ENCODE results near the gene PANK1. TPM values are rescaled to one million over a fixed set of nuclear protein-coding genes. Genes with fewer than 3 reads are reported as not detected.

The PANK1 gene
- total and polyA plus RNA-seq, 2 of the 4 experiments (the other 2 are of a cell fraction), result 3.0 to 8.8 TPM

DNA sequence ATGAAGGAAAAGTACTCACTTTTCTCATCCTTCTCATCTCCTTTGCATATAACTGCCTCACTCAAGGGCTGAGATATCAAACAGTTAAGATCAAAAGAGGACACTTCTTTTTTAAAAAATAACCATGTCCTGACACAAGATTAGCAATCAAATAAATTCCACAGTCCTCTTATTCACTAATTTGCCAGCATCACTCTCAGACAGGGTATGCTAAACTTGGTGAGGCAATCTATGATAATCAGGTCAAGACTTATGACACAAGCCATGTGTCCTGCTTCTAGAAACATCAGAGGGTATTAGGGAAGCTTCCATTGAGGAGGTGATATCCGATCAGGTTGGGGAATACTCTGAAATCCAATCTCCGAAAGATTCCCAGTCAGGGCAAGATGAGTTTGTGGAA lies 10.4 kb downstream of the PANK1 start:
- H2AK5ac ChIP-seq (ENCODE audit: low read depth, low read length), result no peak overlapping the region
- no peak overlapping the region for H3K56ac ChIP-seq (ENCODE audit: extremely low read depth, insufficient read depth, low read length)
- H3K36me3 ChIP-seq (ENCODE audit: control insufficient read depth, insufficient read depth, low read length), result no peaks in the 10 kb centered on the region
- H2BK15ac ChIP-seq (ENCODE audit: low read depth, low read length), result no peak overlapping the region
- ChIA-PET CTCF (no interaction called here), POLR2A (ENCODE audit: unreplicated experiment) (interaction anchor here (1.2 kb wide), 1 partner anchor 9 kb away, joined by 7 read pairs; no protein-coding TSS in a partner anchor)
- no peak overlapping the region for H3K27ac ChIP-seq (ENCODE audit: insufficient read depth, low read length)
- H3K4ac ChIP-seq (ENCODE audit: low read depth, low read length), result no peak overlapping the region
- no peaks in the 10 kb centered on the region; the same call in 1 of the 2 replicates for H4K20me1 ChIP-seq (ENCODE audit: insufficient read depth, low read length)
- no peaks in the 10 kb centered on the region for H3K9me3 ChIP-seq (ENCODE audit: control insufficient read depth, insufficient read depth, low read length)
- no peak overlapping the region for H2AFZ ChIP-seq (replicated peaks; ENCODE audit: low read length, poor library complexity)
- no peak overlapping the region for H4K5ac ChIP-seq (ENCODE audit: low read depth, low read length)
- peaks cover 5% of the 10 kb centered on the region for H3K4me1 ChIP-seq (ENCODE audit: control insufficient read depth, insufficient read depth, low read length)
- H3K9ac ChIP-seq (ENCODE audit: low read depth, low read length), result no peak overlapping the region
- no peak overlapping the region for H2BK20ac ChIP-seq (ENCODE audit: low read depth, low read length)
- no peak for DNase-seq
- H3K4me3 ChIP-seq (ENCODE audit: insufficient read depth, low read depth, low read length), result no peak overlapping the region
- no peaks in the 10 kb centered on the region; the same call in 1 of the 2 replicates for H3K9me1 ChIP-seq (ENCODE audit: insufficient read depth, low read length)
- TF ChIP-seq POLR2A (IDR thresholded peaks at IDR 0.05; ENCODE audit: low read depth, low read length), result no peak
- TF ChIP-seq, protein P1, sequence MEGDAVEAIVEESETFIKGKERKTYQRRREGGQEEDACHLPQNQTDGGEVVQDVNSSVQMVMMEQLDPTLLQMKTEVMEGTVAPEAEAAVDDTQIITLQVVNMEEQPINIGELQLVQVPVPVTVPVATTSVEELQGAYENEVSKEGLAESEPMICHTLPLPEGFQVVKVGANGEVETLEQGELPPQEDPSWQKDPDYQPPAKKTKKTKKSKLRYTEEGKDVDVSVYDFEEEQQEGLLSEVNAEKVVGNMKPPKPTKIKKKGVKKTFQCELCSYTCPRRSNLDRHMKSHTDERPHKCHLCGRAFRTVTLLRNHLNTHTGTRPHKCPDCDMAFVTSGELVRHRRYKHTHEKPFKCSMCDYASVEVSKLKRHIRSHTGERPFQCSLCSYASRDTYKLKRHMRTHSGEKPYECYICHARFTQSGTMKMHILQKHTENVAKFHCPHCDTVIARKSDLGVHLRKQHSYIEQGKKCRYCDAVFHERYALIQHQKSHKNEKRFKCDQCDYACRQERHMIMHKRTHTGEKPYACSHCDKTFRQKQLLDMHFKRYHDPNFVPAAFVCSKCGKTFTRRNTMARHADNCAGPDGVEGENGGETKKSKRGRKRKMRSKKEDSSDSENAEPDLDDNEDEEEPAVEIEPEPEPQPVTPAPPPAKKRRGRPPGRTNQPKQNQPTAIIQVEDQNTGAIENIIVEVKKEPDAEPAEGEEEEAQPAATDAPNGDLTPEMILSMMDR (conservative IDR thresholded peaks at IDR 0.05; ENCODE audit: low read depth, low read length), result no peak
- TF ChIP-seq, protein P2, sequence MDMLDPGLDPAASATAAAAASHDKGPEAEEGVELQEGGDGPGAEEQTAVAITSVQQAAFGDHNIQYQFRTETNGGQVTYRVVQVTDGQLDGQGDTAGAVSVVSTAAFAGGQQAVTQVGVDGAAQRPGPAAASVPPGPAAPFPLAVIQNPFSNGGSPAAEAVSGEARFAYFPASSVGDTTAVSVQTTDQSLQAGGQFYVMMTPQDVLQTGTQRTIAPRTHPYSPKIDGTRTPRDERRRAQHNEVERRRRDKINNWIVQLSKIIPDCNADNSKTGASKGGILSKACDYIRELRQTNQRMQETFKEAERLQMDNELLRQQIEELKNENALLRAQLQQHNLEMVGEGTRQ (IDR thresholded peaks at IDR 0.05; ENCODE audit: low read depth, low read length), result no peak
- TF ChIP-seq RCOR1 (IDR thresholded peaks at IDR 0.05; ENCODE audit: insufficient replicate concordance, low read length), result no peak
- TF ChIP-seq NFE2L2 (IDR thresholded peaks at IDR 0.05; ENCODE audit: low read depth, low read length), result no peak
- peaks cover 12 to 42% of the 10 kb centered on the region in 2 experiments for H3K79me1 ChIP-seq (ENCODE audit: low read depth in 1 of 2, low read length in 2 of 2)
- H3K14ac ChIP-seq (replicated peaks; ENCODE audit: low read depth, low read length), result no peak overlapping the region
- ATAC-seq (ENCODE audit: low read depth), result no peak
- no peak overlapping the region for H3K4me2 ChIP-seq (ENCODE audit: low read depth, low read length)
- in situ Hi-C loops (cut with MboI; ENCODE audit: low sequenced_read_pairs) (no loop called here), intact Hi-C loops (cut with micrococcal nuclease) (no loop called here), dilution Hi-C loops (cut with HindIII; ENCODE audit: low sequenced_read_pairs, unreplicated experiment) (no loop called here)
- no TSS peak for BruUV-seq (replicated peaks)
- H2BK5ac ChIP-seq (ENCODE audit: low read depth, low read length, poor library complexity, severe bottlenecking), result no peak overlapping the region
- no CpG with 5 or more reads among the region's 2 CpGs for WGBS, 2 experiments (ENCODE audit: extremely low coverage in 2 of 2, insufficient read length in 1 of 2)
- no peaks in the 10 kb centered on the region for H3K27me3 ChIP-seq (ENCODE audit: control insufficient read depth, insufficient read depth, low read length)
- no peak overlapping the region for H4K8ac ChIP-seq (ENCODE audit: low read depth in 2 of 2, low read length in 2 of 2)
- no peak overlapping the region for H2BK120ac ChIP-seq (ENCODE audit: low read depth, low read length)
- no peak overlapping the region for H2AK9ac ChIP-seq (replicated peaks; ENCODE audit: low read depth, low read length, poor library complexity)
- H3K18ac ChIP-seq (ENCODE audit: low read depth, low read length), result no peak overlapping the region
- H3K23ac ChIP-seq (ENCODE audit: low read depth, low read length), result no peak overlapping the region
- no peak overlapping the region for H4K91ac ChIP-seq (ENCODE audit: insufficient read depth, low read depth, low read length)

Measured in IMR-90 (cell line).